HK-2 (cell line): ENCODE results near the gene OR6K6.

Source experiments
- DNase-seq: peaks from one replicate; pipeline ENCODE4 v3.0.0-alpha.2; 2018; ENCODE audit not compliant: unreplicated experiment

The OR6K6 gene, protein sequence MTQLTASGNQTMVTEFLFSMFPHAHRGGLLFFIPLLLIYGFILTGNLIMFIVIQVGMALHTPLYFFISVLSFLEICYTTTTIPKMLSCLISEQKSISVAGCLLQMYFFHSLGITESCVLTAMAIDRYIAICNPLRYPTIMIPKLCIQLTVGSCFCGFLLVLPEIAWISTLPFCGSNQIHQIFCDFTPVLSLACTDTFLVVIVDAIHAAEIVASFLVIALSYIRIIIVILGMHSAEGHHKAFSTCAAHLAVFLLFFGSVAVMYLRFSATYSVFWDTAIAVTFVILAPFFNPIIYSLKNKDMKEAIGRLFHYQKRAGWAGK

DNA sequence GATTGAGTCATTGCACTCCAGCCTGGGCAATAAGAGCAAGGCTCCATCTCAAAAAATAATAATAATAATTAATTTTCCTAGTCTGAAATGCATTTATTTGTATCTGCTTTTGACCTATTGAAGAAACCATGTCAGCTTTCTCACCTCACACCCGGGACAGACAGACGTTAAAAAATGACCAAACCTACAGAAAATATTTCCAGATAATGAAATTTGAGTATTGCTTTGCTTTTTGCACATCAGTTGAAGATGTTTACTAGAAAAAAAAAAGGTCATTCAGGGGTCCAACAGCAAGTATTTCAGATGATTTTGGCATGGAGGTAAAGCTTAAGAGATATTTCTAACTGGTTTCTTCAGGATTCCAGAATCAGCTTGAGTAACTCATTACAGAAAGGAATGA, at the start of gene OR6K6:
TSS of gene OR6K6 (plus strand) at position 301 of the 400 bp plus-strand sequence. CDS start 168 bp downstream, outside the sequence.
- DNase-seq = no peak

DNA sequence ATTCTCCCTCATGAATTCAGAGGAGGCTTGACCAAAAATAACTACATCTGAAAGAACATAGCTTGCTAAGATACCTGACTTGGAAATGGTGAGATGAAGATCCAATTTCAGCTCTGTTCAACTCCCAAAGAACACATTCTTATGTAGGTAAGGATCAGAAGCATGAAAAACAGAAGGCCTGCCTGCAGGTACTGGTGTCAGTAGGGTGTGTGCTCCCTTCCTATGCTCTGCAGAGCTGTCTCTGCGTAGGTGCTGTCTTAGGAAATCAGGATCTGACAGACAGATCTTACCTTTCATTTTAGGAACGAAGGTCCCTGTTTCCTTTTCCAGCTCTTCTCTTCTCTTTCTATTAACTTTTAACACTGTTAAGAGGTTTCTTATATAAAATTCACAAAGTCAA, 48.4 kb upstream of the OR6K6 start:
- no peak for DNase-seq

DNA sequence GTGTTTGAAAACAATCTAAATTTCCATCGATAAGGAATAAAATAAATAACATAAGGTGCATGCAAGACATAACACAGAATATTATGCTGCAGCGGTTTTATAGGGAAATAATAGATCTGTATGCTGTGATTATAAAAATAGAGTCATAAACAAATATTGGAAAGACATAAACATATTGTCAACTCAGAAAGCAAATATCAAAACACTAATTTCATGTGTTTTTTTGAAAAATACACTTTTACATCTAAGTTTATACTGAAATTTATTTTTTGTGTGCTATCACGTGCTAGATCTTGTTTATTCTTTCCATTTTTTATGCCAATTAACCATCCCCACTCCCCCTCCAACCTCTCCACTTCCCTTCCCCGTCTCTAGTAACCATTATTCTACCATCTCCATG, 43.4 kb upstream of the OR6K6 start:
- no peak for DNase-seq

DNA sequence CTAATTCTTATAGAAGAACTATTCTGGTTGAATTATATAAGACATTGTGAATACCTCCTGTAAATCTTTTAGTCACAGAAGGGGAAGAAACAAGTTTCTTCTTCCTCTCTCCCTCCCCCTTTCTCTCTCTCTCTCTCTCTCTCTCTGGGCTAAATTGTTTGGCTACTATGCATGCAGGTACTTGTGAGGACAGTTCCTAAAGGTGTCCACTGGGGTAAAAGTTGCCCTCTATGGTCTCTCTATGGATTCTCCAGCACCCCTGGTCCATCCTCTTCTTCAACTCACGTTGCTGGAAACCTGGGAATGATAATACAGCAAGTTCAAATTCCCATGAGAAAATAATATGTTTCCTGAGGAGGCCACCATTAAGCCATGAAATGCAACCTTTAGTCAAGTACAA, 39.8 kb upstream of the OR6K6 start:
- no peak for DNase-seq

DNA sequence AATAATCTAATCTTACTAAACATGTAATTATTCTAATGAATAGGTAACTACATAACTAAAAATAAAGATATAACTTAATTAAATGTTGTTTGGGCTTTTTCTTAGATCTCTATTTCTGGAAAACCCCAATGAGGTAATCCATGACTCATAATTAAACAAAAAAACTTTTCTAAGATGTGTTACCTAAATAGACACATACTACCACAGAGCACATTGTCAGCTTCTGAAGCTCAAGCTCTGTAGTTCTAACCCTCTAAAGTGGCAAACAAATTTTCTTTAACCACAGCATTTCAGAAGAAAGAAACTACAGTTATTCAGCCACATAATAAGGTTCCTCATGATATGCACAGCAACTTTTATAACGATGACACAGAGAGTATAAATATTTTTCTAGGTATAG, 38.2 kb upstream of the OR6K6 start:
- DNase-seq = no peak

DNA sequence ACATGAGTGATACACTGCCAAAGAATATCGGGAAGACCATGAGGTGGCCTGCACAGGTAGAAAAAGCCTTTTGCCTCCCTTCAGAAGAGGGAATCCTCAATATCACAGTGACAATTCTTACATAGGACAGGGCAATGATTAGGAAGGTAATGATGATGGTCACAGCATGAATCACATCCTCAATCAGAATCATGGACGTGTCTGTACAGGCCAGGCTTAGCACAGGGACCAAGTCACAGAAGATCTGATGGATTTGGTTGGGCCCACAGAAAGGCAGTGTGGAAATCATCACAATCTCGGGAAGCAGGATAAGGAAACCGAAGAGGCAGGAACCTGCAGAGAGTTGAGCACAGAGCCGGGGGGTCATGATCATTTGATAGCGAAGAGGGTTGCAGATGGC, 37.2 kb upstream of the OR6K6 start:
- no peak for DNase-seq

DNA sequence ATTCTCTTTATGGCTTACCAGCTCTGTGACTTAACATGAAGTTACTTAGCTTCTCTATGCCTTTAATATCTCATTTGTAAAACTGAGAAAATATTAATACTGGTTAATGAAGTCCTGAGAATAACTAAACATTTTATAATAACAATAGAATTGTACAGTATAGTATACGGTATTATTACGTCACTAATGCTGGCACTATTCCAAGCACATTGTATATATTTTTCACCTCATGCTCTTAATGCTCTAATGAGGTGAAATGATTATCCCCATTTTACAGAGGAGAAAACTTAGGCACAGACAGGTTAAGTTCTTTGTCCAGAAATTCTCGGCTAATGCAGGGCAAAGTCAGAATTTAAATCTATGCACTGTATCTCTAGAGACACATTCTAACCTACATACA, 34.9 kb upstream of the OR6K6 start:
- no peak for DNase-seq

DNA sequence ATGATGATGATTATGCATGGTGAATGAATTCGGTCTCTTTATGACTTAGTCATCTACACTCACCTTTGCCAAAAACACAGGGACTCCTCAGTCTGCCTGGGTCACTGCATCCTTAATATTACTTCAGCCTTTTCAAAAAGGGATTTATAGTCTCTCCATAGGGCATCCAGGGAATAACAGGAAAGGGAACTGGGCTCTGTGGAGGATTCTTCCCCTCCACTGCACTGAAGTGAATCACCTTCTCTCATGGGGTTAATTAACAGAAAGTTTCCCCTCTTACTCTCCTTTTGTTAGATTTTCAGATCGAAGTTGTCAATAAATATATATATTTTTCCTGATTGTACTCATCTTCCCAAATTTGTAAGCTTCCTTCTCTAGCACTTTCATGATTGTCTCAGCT, 33.9 kb upstream of the OR6K6 start, which contains the start of gene OR6K3:
TSS of gene OR6K3 (minus strand) at position 101 of the 400 bp plus-strand sequence. CDS start 2,605 bp downstream, outside the sequence.
- no peak for DNase-seq

DNA sequence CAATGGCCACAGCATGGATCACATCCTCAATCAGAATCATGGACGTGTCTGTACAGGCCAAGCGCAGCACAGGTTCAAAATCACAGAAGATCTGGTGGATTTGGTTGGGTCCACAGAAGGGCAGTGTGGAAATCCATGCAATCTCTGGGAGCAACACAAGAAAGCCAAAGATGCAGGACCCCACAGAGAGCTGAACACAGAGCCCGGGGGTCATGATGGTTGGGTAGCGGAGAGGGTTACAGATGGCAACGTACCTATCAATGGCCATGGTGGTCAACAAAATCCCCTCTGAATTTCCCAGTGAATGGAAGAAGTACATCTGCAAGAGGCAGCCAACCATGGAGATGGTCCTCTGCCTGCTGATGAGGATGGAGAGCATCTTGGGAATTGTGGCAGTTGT, 30.1 kb upstream of the OR6K6 start:
- no peak for DNase-seq

DNA sequence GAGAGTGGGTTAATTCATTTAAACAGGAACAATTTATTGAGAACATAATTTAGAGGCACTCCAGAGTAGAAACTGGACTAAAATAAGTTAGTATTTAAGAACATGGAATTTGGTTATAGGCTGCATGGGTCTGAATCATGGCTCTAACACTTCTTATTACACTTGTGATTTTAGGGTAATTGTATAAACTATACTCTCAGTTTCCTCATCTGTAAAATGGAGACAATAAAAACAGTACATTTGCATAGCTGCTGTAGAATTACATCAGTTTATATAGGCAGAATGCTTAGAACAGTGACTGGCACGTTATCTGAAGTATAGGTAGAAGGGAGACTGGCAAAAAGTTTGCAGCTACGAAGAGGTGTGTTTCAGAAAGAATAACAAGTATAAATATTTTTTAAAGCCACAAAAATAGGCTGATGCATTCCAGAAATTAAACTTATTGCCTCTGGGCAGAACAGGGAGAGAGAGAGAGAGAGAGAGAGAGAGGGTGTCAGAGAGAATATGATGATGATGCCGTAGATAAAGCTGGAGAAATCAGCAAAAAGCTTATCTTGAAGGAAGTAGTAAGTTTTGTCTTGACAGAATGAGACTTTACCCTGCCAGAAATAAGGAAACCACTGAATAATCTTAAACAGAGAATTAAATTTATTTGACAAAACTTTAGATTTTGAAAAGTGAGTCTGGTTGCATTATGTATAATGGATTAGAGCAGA, 25.9 kb upstream of the OR6K6 start:
- no peak for DNase-seq

DNA sequence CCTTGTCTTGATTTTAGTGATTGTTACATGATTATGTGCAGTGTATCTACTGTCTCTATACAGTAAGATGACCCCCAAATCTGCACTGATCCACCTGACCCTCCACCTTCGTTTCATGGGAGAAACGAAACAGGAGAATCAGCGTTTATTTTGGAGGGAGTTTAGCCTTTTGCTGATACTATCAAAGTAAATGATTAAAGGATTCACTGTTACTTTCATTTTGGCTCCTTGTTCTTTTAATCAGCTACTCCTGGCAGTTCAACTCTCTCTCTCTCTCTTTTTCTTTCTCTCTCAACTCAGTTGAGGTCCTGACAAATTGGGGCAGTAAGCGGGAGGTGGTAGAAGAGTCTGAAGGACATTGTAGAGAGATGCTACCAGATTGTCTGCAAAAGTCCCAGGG, 24.1 kb upstream of the OR6K6 start:
- DNase-seq = no peak

DNA sequence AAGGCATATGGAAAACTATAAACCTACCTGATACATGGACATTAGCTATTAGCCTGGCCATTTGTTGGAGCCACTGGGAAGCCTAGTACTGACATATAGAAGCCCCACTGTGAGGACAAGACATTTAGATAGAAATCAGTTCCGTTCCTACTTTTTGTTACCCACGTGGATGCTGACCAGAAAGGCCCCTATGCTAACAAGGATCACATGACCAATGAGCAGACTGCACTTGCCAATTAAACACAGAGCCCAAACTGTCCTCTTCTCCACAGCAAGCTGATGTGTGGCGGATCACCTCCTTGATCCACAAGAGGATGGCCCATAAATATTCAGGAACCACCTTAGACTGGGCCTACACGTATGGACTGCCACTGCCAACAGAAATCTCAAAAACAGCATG, 22.8 kb upstream of the OR6K6 start:
- DNase-seq = no peak

DNA sequence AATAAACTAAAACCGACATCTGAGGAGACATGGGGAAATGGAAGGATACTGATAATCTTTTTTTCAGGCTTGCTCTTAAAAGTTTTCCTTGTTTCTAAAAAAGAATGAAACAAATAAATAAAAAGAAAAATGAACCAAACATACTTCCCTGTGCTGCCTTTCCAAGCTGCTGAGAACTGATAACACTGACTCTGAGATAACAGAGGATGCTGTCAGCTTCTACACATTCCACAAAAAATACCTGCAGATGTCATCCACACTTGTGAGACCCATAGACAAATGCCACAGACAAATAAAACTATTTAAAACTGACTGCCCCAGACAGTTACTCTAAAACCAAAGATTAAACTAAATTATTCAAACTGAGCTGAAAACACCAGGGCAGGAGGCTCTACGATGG, 22.0 kb upstream of the OR6K6 start:
- DNase-seq = no peak

DNA sequence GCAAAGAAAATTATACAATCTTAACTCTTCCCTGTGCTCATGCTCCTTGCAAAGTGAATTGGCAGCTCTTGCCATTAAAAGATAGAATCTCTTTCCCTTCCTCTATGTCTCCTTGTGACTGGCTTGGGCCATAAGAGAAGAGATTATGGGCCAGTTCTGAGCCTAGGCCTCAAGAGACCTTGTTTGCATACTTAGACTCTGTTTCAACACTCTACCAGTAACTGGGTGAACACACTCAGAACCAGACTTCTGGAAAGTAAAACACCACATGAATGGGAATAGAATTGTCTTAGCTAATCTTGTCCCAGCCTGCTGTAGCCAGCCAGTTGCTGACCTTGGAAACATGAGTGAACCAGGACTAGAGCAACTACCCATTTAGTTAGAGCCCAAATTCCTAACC, 18.7 kb upstream of the OR6K6 start:
- DNase-seq = no peak

DNA sequence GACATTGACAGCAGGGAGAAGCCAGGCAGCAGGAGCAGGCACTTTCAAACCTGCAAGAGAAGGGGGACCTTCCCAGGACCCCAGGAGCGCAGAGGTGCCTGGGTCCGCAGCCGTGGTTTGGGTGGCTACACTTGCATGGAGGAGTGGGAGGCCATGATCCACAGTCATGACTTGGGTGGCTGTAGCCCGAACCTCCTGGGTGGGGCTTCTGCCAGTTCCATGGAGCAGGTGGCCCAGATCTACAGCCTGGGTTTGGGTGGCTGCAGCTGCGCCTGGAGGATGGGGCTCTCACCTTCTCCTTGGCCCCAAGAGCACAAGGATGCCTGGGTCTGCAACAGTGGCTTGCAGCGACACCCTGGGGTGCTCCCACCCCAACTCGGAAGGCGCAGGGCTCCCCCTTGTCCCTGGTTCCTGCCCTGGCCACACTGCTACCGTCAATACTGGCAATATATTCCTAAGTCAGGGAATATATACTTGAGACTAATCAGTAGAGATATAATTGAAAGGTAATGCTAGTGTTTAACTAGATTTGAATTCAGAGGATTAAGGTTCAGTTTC, 2.3 kb upstream of the OR6K6 start:
- no peak for DNase-seq

DNA sequence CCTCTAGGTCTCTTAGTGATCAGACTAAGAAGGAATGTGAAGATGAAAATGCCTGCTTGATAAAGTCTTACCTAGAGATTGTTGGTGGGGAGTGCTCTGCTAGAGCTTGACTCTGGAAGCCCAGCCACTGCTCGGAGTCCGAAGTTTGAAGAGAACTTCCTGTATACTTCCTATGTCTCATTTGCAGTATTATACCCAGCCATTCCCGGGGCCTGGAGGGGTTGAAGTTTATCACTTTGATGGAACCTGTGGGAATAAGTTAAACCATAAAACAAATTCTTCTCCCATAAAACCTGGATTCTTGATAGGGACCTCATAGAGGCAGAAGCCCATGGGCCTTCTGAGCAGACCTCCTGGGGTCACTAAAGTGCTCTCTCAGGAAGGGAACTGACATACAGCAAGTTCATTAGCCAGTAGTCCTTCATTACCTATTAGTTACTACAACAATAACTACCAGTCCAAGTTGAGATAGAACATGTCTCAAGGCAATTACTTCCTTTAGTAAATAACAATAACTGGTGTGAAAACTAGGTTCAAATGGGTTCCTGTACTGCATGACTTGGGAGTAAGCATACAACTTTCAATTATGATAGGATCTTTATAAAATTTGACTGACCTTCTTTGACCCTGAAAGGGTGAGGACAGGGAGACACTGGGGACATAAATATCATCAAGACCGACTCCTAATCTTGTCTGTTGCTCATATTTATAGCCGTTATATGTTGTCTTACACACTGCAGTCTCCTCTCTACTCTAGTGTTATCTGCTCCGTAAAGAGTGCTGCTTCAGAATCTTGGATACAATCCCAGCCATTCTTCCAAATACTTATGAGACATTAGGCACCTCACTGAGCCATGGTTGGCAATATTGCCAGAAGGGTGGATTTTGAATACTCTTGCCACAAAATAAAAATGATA, 17.7 kb downstream of the OR6K6 start, which contains the start of gene OR6N1:
TSS of gene OR6N1 (minus strand) at position 246 of the 917 bp plus-strand sequence. CDS start 5,513 bp downstream, outside the sequence.
- DNase-seq = no peak

DNA sequence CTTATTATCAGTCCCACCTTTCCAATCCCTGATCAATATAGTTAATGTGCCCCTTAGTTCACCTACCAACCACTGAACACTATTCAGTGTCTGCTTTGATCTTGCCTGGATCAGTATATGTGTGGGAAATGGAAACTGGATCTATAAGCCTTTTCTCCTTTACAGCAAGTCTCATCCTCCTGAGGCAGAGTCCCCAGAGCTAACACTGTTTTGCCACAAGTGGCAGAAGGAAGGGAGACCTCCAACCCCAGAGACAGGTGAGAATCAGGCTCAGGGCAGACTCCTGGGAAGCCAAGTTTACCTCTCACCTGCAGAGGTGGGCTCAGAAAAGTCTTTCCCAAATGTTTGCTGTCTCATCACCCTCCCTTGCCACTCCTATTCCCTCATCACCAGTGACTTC, 26.6 kb downstream of the OR6K6 start, which contains the start of gene OR6N2:
TSS of gene OR6N2 (minus strand) at position 101 of the 400 bp plus-strand sequence. CDS start 3,569 bp downstream, outside the sequence.
- no peak for DNase-seq

DNA sequence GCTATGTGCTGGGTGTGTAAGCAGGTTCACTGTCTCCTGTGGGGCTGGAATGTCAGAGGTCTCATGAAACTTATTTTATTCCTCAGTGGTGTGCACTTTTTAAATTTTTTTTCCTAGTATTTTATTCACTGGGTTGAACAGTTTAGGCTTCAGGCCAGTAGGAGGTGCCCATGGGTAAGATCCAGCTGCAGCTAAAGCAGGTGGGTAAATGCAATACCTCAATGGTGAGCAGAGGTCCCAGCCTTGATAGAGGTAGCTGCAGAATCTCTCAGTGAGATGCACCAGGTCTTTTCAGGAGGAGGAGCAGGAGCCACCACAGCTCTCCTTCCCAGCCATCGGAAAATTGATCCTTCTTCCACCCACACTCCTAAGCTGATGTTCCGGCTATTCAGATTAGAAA, 39.1 kb downstream of the OR6K6 start:
- no peak for DNase-seq

DNA sequence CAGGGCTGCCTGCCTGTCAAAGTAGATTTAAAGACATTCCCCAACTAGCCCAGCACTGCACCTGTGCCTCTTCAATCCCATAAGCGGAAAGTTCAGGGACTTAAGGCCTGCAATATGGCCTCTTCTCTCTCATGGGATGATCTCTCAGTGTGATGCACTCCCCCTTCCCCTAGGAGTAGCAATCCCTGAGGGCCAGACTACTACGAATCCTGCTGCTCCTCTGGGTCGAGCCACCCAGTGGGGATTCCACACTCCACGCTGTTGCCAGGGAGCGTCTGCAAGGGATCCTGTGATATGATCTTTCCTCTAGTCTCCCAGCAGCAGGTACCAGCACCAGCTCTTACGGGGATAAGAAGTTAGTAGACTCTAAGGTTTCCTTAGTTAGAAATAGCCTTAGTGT, 39.7 kb downstream of the OR6K6 start:
- no peak for DNase-seq

DNA sequence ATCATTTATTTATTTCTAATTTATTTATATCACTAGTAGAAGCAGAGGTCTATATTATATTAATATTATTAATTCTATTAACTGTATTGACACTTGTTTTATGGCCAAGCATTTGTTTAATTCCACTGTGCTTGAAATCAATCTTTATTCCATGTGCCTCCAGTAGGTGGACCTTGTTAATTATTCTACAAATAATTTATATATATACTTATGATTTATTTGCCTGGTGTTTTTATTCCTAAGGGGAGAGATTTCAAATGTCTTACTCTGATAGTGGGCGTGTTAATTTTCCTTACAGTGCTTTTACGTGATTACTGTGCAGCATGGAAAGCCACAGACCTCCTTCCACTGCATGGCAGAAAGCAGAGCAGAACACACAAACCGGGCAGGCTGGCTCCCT, 44.0 kb downstream of the OR6K6 start:
- no peak for DNase-seq

DNA sequence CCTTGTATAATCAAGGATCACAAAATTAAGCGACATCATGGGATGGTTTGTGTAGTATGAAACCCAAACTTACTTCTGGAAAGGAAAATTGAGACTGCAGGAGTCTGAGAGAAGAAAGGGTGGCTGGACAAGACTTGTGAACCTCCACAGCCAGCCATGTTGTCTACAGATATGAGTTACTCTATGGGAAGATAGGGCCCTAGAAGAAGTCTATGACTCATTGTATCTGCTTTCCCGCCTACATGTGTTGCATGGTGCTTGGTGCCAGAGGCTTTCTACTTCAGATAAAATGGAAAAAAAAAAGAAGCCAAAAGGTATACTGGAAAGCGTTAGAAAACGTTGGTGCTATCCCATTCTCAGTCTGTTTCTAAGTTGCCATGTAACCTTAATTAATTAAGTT, 45.2 kb downstream of the OR6K6 start:
- DNase-seq = no peak

DNA sequence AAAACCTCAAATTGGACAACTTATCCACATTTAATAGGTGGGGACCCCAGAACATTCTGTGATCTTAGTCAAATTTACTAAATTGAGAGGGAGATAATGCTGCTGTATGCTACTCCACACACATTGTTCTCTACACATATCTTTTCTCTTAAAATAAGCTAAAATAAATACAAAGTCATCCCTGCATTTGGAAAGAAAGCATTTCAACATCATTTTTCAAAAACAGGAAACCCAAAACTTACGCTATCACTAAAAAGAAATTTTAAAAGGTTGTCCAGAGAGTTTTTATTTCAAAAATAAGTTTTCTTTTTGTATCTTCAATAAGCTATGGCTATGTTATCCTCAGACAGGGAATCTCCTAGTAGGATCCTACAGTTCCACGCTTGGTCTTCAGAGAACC, 46.0 kb downstream of the OR6K6 start:
- no peak for DNase-seq
